Astrocyte (in vitro differentiated cells and primary cell): ENCODE measurements around the gene NME7. TPM values are rescaled to one million over a fixed set of nuclear protein-coding genes. Genes with fewer than 3 reads are reported as not detected.

Experiments used
- DNase-seq: peaks from one replicate; pipeline ENCODE4 v3.0.0-alpha.2; 2010; ENCODE audit warnings: low read depth
- FAIRE-seq: peaks from 2 replicates; lab custom pipeline; 2011; peaks lifted over from hg19 to GRCh38; lab: Jason Lieb, UNC
- H2AFZ ChIP-seq: 2 replicates; pipeline ENCODE4 v1.6.0; 2012; ENCODE audit warnings: low read depth, low read length, inconsistent platforms
- H3K27ac ChIP-seq: 2 replicates; pipeline ENCODE4 v1.5.1; 2011; ENCODE audit warnings: low read depth, low read length, inconsistent platforms
- H3K27me3 ChIP-seq: 2 replicates; pipeline ENCODE4 v1.6.0; 2011; ENCODE audit warnings: low read length, inconsistent platforms; ENCODE audit not compliant: insufficient read depth
- H3K36me3 ChIP-seq: 2 replicates; pipeline ENCODE4 v1.5.1; 2011; ENCODE audit warnings: low read length, inconsistent platforms; ENCODE audit not compliant: insufficient read depth
- H3K4me1 ChIP-seq: 2 replicates; pipeline ENCODE4 v1.5.1; 2011; ENCODE audit warnings: low read length, inconsistent platforms; ENCODE audit not compliant: insufficient read depth
- H3K4me2 ChIP-seq: 2 replicates; pipeline ENCODE4 v1.6.0; 2012; ENCODE audit warnings: low read length, inconsistent platforms
- H3K4me3 ChIP-seq: 2 replicates; pipeline ENCODE4 v1.5.1; 2011; ENCODE audit warnings: low read depth, mild to moderate bottlenecking, low read length, inconsistent platforms; ENCODE audit not compliant: insufficient read depth
- H3K79me2 ChIP-seq: 2 replicates; pipeline ENCODE4 v1.6.0; 2012; ENCODE audit warnings: mild to moderate bottlenecking, low read length, inconsistent platforms; ENCODE audit not compliant: insufficient read depth
- H3K9ac ChIP-seq: 2 replicates; pipeline ENCODE4 v1.6.0; 2012; ENCODE audit warnings: mild to moderate bottlenecking, low read length, inconsistent platforms
- H3K9me3 ChIP-seq: 2 replicates; pipeline ENCODE4 v1.5.1; 2012; ENCODE audit warnings: low read depth, mild to moderate bottlenecking, low read length, inconsistent platforms; ENCODE audit not compliant: insufficient read depth
- H4K20me1 ChIP-seq: 2 replicates; pipeline ENCODE4 v1.6.0; 2012; ENCODE audit warnings: low read length, inconsistent platforms; ENCODE audit not compliant: insufficient read depth
- H3K27ac Mint-ChIP-seq: one replicate; pipeline ENCODE4 v1.8.0; 2021; ENCODE audit warnings: mild to moderate bottlenecking, mixed read lengths; ENCODE audit not compliant: unreplicated experiment
- H3K27me3 Mint-ChIP-seq: one replicate; pipeline ENCODE4 v1.8.0; 2021; ENCODE audit warnings: low read depth, mixed read lengths; ENCODE audit not compliant: unreplicated experiment
- H3K36me3 Mint-ChIP-seq: one replicate; pipeline ENCODE4 v1.8.0; 2021; ENCODE audit warnings: low read depth, mixed read lengths; ENCODE audit not compliant: unreplicated experiment
- H3K4me1 Mint-ChIP-seq: one replicate; pipeline ENCODE4 v1.8.0; 2021; ENCODE audit warnings: low read depth, mixed read lengths; ENCODE audit not compliant: unreplicated experiment
- H3K4me3 Mint-ChIP-seq: one replicate; pipeline ENCODE4 v1.8.0; 2021; ENCODE audit warnings: mild to moderate bottlenecking, moderate library complexity, mixed read lengths; ENCODE audit not compliant: unreplicated experiment
- H3K9me3 Mint-ChIP-seq: one replicate; pipeline ENCODE4 v1.8.0; 2021; ENCODE audit warnings: mild to moderate bottlenecking, mixed read lengths; ENCODE audit not compliant: unreplicated experiment
- EZH2 ChIP-seq: IDR thresholded peaks from 2 replicates; pipeline ENCODE4 v1.6.1; 2012; ENCODE audit warnings: mild to moderate bottlenecking, low read length, inconsistent platforms; ENCODE audit not compliant: insufficient read depth
- total RNA-seq: library from RNA; stranded (reverse); gene quantifications from 2 replicates; pipeline ENCODE4 v1.2.1, GENCODE V29; 2021
- TF ChIP-seq, protein P1 (sequence below): IDR thresholded peaks from 2 replicates; pipeline ENCODE4 v1.5.1; 2011; ENCODE audit warnings: low read depth, mild to moderate bottlenecking, inconsistent platforms, low read length, moderate library complexity; ENCODE audit not compliant: insufficient read depth

The NME7 gene
- total RNA-seq, 1 donor from 2014 or later, result 21.2 TPM

DNA sequence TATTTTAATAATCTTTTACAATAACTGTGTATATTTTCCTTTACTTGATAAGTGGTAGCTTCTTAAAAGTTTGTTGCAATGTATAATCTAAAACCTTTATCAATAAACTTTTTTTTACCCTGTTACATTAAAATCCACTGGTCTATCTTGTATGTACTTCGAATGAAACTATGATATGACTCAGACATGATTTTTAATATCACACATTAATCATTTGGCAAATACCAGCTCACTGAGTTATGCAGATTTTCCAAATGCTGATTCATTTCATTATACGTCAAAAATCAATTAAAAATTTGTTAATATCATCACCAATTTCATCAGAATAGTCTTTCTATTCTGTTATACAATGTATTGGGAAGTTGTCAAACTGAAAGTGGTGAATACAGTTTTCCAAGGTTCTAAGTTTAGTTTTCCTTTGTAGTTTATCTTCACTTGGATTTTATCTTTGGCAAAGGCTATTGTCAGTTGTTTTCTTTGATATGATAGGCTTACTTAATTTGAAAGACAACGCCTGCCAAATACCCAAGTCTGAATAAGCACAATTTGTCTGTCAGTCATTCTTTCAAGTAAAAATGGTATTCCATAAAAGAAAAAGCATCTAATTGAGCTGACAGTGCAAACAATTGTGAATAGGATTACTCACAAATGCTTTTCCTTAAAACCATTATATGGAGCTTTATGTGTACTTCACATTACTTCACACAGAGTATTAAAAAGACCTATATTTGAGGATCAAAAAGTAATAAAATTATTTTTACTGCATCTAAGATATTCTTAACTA lies 127.0 kb downstream of the NME7 start:
- no peak overlapping the region for H3K27ac ChIP-seq

DNA sequence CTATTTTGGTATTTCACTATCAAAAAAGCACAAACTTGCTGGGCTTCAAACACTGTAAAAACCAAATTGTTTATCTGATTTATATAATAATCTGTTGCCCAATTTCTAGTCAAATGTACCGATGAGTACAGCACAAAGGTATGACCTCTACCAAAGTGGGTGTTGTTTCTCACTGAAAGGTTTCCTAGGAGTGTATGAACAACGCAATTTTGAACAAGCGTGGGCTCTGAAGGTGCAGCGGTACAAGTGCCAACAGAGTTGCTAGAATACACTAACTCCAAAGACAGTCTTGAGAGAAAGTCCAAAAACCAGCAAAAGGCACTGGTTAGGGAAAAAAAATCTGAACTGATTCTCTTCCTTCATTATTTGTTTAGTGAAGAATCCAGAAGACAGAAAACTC lies 130.7 kb downstream of the NME7 start:
- TF ChIP-seq, protein P1, sequence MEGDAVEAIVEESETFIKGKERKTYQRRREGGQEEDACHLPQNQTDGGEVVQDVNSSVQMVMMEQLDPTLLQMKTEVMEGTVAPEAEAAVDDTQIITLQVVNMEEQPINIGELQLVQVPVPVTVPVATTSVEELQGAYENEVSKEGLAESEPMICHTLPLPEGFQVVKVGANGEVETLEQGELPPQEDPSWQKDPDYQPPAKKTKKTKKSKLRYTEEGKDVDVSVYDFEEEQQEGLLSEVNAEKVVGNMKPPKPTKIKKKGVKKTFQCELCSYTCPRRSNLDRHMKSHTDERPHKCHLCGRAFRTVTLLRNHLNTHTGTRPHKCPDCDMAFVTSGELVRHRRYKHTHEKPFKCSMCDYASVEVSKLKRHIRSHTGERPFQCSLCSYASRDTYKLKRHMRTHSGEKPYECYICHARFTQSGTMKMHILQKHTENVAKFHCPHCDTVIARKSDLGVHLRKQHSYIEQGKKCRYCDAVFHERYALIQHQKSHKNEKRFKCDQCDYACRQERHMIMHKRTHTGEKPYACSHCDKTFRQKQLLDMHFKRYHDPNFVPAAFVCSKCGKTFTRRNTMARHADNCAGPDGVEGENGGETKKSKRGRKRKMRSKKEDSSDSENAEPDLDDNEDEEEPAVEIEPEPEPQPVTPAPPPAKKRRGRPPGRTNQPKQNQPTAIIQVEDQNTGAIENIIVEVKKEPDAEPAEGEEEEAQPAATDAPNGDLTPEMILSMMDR, result no peak
- TF ChIP-seq EZH2, result no peak
- FAIRE-seq (no peak), DNase-seq (peak; percentile 2)
- no peaks in the 10 kb centered on the region for H3K79me2 ChIP-seq
- no peak overlapping the region for H3K9ac ChIP-seq
- H3K4me3 ChIP-seq, result no peak overlapping the region
- H3K27ac Mint-ChIP-seq, result no peak overlapping the region
- H3K27ac ChIP-seq, result no peak overlapping the region
- no peaks in the 10 kb centered on the region for H3K27me3 ChIP-seq
- H3K4me1 ChIP-seq, result no peaks in the 10 kb centered on the region
- no peaks in the 10 kb centered on the region for H4K20me1 ChIP-seq
- H3K9me3 Mint-ChIP-seq, result no peaks in the 10 kb centered on the region
- H3K9me3 ChIP-seq, result no peaks in the 10 kb centered on the region
- no peak overlapping the region for H3K4me3 Mint-ChIP-seq
- no peaks in the 10 kb centered on the region for H3K36me3 ChIP-seq
- H3K4me1 Mint-ChIP-seq, result peaks cover 3% of the 10 kb centered on the region
- peaks cover 2% of the 10 kb centered on the region for H3K36me3 Mint-ChIP-seq
- no peaks in the 10 kb centered on the region for H3K27me3 Mint-ChIP-seq
- H3K4me2 ChIP-seq, result no peak overlapping the region
- H2AFZ ChIP-seq, result no peak overlapping the region

More for the DNA sequence above, 127.0 kb downstream of the NME7 start:
- Mint-ChIP-seq H3K27me3 (no peaks in the 10 kb centered on the region), H3K4me1 (peaks cover 3% of the 10 kb centered on the region), H3K27ac (no peak overlapping the region), H3K36me3 (no peaks in the 10 kb centered on the region), H3K4me3 (no peak overlapping the region), H3K9me3 (no peaks in the 10 kb centered on the region)
- no peak overlapping the region for H2AFZ ChIP-seq
- TF ChIP-seq, protein P1, result no peak
- no peak for TF ChIP-seq EZH2
- peak overlapping the region; percentile 26 for H3K4me2 ChIP-seq
- H3K79me2 ChIP-seq, result no peaks in the 10 kb centered on the region
- no peak overlapping the region for H3K9ac ChIP-seq
- H3K4me1 ChIP-seq, result no peaks in the 10 kb centered on the region
- H3K4me3 ChIP-seq, result no peak overlapping the region
- no peaks in the 10 kb centered on the region for H3K27me3 ChIP-seq
- FAIRE-seq (peak; percentile 64), DNase-seq (peak; percentile 56)
- H4K20me1 ChIP-seq, result no peaks in the 10 kb centered on the region
- H3K9me3 ChIP-seq, result no peaks in the 10 kb centered on the region
- no peaks in the 10 kb centered on the region for H3K36me3 ChIP-seq

DNA sequence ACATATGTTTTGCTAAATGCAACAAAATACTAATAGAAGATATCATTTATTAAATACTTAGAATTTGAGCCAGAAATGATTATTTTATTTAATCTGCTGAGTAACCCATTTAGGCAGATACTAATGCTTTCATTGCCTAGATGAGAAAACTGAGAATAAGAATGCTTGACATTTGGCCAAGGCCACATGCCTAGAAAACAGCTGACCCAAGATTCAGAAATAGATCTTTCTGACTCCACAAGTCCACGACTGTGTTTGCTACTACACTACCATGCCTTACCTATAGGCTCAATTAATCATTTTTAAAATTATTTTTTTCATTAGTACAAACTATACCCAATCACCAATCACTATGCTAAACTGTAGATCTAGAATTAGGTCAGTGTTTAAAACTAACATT lies 131.5 kb downstream of the NME7 start:
- Histone ChIP-seq H3K9ac (no peak overlapping the region), H3K79me2 (no peaks in the 10 kb centered on the region), H3K4me3 (no peak overlapping the region), H3K27ac (no peak overlapping the region), H2AFZ (no peak overlapping the region), H3K9me3 (no peaks in the 10 kb centered on the region), H3K4me2 (no peak overlapping the region), H3K27me3 (no peaks in the 10 kb centered on the region), H3K4me1 (no peaks in the 10 kb centered on the region), H3K36me3 (no peaks in the 10 kb centered on the region), H4K20me1 (no peaks in the 10 kb centered on the region)
- Mint-ChIP-seq H3K36me3 (peaks cover 2% of the 10 kb centered on the region), H3K4me3 (no peak overlapping the region), H3K27me3 (no peaks in the 10 kb centered on the region), H3K27ac (no peak overlapping the region), H3K4me1 (peaks cover 3% of the 10 kb centered on the region), H3K9me3 (no peaks in the 10 kb centered on the region)
- TF ChIP-seq, protein P1, result no peak
- TF ChIP-seq EZH2, result no peak
- no peak for FAIRE-seq
- peak; percentile 43 for DNase-seq
